Adrenal gland (tissue), 5 donors: ENCODE results near the gene CHM.

Source experiments
- CTCF ChIP-seq, 6 experiments: fragments of 450-650 bp in 4 of 6; fragments of 200-600 bp in 2 of 6; sonication (generic) in 1 of 6; IDR thresholded peaks; 1 replicate in 5 of 6; 2 replicates in 1 of 6; pipeline versions ENCODE4 v1.5.1 to v1.8.0; 2016 to 2021; ENCODE audit warnings: antibody characterized with exemption in 6 of 6, mild to moderate bottlenecking in 2 of 6, moderate library complexity in 1 of 6
- POLR2A ChIP-seq, 2 donors: fragments of 450-650 bp; IDR thresholded peaks; one replicate each; pipeline ENCODE4 v1.6.1; 2017; ENCODE audit warnings: antibody characterized with exemption in 2 of 2, mild to moderate bottlenecking in 2 of 2, moderate library complexity in 1 of 2
- donor health status: DM: no; HTN: no; CAD: no.

DNA sequence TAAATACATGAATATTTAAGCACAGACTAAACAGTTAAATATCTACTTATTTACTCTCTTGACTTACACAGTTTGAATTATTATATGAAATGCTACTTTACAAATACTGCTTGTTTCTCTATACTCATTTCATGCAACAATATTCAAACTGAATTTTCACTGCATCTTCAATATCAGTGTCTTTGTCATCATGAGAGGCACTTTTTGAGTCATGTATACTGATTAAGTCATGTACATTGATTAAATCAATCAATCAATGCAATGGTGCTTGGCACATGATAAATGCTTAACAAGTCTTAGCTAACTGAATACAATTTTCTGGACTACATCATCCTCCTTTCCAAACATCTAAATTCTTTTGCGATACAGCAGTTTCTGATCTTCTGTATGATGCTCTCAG lies 67.1 kb downstream of the CHM start:
- TF ChIP-seq CTCF (IDR thresholded peaks at IDR 0.05) (no peak), POLR2A (IDR thresholded peaks at IDR 0.05) (no peak)
